ENCODE data around the gene MARVELD1. TPM values are rescaled to one million over a fixed set of nuclear protein-coding genes. Genes with fewer than 3 reads are reported as not detected.
A peak's percentile ranks its signal among the peaks of the same experiment; 100 is the strongest.

The MARVELD1 gene
- total and polyA plus RNA-seq, 2 of the 13 experiments (the other 11 are each of a cell fraction or from before 2014, with no cell fraction given), result not detected

- no peak; the same call in 1 of the 2 replicates for TF ChIP-seq ZNF20 (CRISPR knock-in tag; IDR thresholded peaks at IDR 0.05)
- no peak for TF ChIP-seq ZKSCAN1 (IDR thresholded peaks at IDR 0.05; ENCODE audit: low read length)
- TF ChIP-seq PCBP1 (IDR thresholded peaks at IDR 0.05; ENCODE audit: borderline replicate concordance, low read depth, low read length), result no peak
- peak; percentile 81; the same call in 1 of the 2 replicates for TF ChIP-seq GMEB1 (CRISPR knock-in tag; IDR thresholded peaks at IDR 0.05; ENCODE audit: borderline replicate concordance)
- TF ChIP-seq ELF3 (CRISPR knock-in tag; IDR thresholded peaks at IDR 0.05), result peak; percentile 78
- TF ChIP-seq ZFP37 (CRISPR knock-in tag; IDR thresholded peaks at IDR 0.05; ENCODE audit: borderline replicate concordance), result no peak
- TF ChIP-seq PBX2 (CRISPR knock-in tag; IDR thresholded peaks at IDR 0.05), result peak; percentile 51
- peak; percentile 81 for TF ChIP-seq ZNF276 (CRISPR knock-in tag; IDR thresholded peaks at IDR 0.05; ENCODE audit: low read depth)
- peak; percentile 82 for TF ChIP-seq KLF12 (CRISPR knock-in tag; IDR thresholded peaks at IDR 0.05; ENCODE audit: borderline replicate concordance)
- TF ChIP-seq FOXK1 (CRISPR knock-in tag; IDR thresholded peaks at IDR 0.05; ENCODE audit: borderline replicate concordance, low read depth), result no peak; the same call in 1 of the 2 replicates
- TF ChIP-seq ZNF678 (CRISPR knock-in tag; IDR thresholded peaks at IDR 0.05), result no peak
- peak; percentile 94 for TF ChIP-seq ZNF264 (CRISPR knock-in tag; IDR thresholded peaks at IDR 0.05)
- no peak for TF ChIP-seq DNMT3B (CRISPR knock-in tag; conservative IDR thresholded peaks at IDR 0.05)
- TF ChIP-seq TGIF2 (CRISPR knock-in tag; IDR thresholded peaks at IDR 0.05), result peak; percentile 64
- TF ChIP-seq TAF1 (CRISPR knock-in tag; IDR thresholded peaks at IDR 0.05), result peak; percentile 90
- peak; percentile 76 for TF ChIP-seq ZBTB14 (CRISPR knock-in tag; IDR thresholded peaks at IDR 0.05)
- TF ChIP-seq ZNF513 (CRISPR knock-in tag; conservative IDR thresholded peaks at IDR 0.05), result no peak
- 0 out of 2 replicates have a peak, but pooled peaks have one; percentile 73 for TF ChIP-seq ZNF234 (CRISPR knock-in tag; conservative IDR thresholded peaks at IDR 0.05)
- no peak for TF ChIP-seq ZNF484 (CRISPR knock-in tag; IDR thresholded peaks at IDR 0.05; ENCODE audit: borderline replicate concordance, low read depth)
- TF ChIP-seq ZNF75D (CRISPR knock-in tag; IDR thresholded peaks at IDR 0.05; ENCODE audit: borderline replicate concordance), result no peak
- TF ChIP-seq ZNF510 (CRISPR knock-in tag; IDR thresholded peaks at IDR 0.05; ENCODE audit: low read depth), result peak; percentile 92
Measured at GRCh38 chr10:97686962-97687784, 26.4 kb upstream of the MARVELD1 start, which contains the start of gene AVPI1 (continued).

Data from HepG2 (cell line).